ENCODE data around the gene MRTFA.

DNA sequence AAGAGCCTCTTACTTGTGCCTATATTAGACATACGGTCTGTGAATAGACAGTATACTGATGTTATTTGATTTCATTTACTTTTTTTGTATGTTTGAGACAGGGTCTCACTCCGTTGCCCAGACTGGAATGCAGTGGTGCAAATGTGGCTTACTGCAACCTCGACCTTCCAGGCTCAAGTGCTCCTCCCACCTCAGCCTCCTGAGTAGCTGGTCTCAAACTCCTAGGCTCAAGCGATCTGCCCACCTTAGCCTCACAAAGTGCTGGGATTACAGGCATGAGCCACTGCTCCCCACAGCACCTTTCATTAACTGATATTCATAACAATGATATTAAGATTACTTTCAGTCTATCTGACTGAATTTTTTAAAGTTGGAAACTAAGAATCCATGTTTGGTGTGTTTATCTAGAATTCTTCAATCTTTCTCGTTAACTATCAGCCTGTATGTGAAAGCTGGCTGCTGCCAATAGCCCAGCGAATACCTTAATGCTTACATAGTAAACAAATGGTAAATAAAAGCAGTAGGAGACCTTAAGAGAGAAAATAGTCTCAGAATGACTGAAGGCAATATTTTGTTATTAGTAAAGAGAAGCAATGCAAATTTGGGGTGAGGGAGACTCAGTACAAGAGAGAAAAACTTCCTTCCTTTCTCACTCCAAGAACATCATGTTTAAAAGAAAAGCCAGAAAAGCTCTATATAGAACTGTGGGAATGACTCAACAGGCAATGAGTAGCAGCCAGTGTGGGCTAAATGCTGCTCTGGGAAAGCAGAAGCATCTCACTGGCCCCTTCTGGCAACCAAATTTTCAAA, 101.9 kb downstream of the MRTFA start:
- no peak for TF ChIP-seq ZNF124 (CRISPR knock-in tag; IDR thresholded peaks at IDR 0.05)
- no peak for TF ChIP-seq NR1H2 (CRISPR knock-in tag; IDR thresholded peaks at IDR 0.05; ENCODE audit: borderline replicate concordance, low read depth)
- no peak for TF ChIP-seq MXI1 (IDR thresholded peaks at IDR 0.05; ENCODE audit: borderline replicate concordance, low read depth, low read length)
- TF ChIP-seq, protein P1, sequence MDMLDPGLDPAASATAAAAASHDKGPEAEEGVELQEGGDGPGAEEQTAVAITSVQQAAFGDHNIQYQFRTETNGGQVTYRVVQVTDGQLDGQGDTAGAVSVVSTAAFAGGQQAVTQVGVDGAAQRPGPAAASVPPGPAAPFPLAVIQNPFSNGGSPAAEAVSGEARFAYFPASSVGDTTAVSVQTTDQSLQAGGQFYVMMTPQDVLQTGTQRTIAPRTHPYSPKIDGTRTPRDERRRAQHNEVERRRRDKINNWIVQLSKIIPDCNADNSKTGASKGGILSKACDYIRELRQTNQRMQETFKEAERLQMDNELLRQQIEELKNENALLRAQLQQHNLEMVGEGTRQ (IDR thresholded peaks at IDR 0.05; ENCODE audit: low read depth, low read length): no peak
- TF ChIP-seq, protein P1 (CRISPR knock-in tag; IDR thresholded peaks at IDR 0.05; ENCODE audit: borderline replicate concordance): no peak
- TF ChIP-seq SNAI1 (CRISPR knock-in tag; IDR thresholded peaks at IDR 0.05; ENCODE audit: borderline replicate concordance): no peak

All from HepG2 (cell line).